ENCODE results near the gene AMACR.

The AMACR gene

GRCh38 chr5:34030048-34030447, 22.2 kb upstream of the AMACR start:
- no peak overlapping the region for H3K4me3 ChIP-seq (replicated peaks in 1 of 2; ENCODE audit: low read depth in 2 of 2, low read length in 2 of 2)
- TF ChIP-seq, protein P1, sequence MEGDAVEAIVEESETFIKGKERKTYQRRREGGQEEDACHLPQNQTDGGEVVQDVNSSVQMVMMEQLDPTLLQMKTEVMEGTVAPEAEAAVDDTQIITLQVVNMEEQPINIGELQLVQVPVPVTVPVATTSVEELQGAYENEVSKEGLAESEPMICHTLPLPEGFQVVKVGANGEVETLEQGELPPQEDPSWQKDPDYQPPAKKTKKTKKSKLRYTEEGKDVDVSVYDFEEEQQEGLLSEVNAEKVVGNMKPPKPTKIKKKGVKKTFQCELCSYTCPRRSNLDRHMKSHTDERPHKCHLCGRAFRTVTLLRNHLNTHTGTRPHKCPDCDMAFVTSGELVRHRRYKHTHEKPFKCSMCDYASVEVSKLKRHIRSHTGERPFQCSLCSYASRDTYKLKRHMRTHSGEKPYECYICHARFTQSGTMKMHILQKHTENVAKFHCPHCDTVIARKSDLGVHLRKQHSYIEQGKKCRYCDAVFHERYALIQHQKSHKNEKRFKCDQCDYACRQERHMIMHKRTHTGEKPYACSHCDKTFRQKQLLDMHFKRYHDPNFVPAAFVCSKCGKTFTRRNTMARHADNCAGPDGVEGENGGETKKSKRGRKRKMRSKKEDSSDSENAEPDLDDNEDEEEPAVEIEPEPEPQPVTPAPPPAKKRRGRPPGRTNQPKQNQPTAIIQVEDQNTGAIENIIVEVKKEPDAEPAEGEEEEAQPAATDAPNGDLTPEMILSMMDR (IDR thresholded peaks at IDR 0.05; ENCODE audit: low read depth, low read length): no peak
- no peak for DNase-seq (ENCODE audit: low read depth in 2 of 2)

GRCh38 chr5:34028349-34028748, 20.5 kb upstream of the AMACR start:
- DNase-seq (ENCODE audit: low read depth in 2 of 2): no peak
- no peak overlapping the region for H3K4me3 ChIP-seq (replicated peaks in 1 of 2; ENCODE audit: low read depth in 2 of 2, low read length in 2 of 2)
- TF ChIP-seq, protein P1 (IDR thresholded peaks at IDR 0.05; ENCODE audit: low read depth, low read length): no peak

- no peak for DNase-seq (ENCODE audit: low read depth in 2 of 2)
- TF ChIP-seq, protein P1 (IDR thresholded peaks at IDR 0.05; ENCODE audit: low read depth, low read length): no peak
- H3K4me3 ChIP-seq (replicated peaks in 1 of 2; ENCODE audit: low read depth in 2 of 2, low read length in 2 of 2): no peak overlapping the region
These were observed 18.4 kb upstream of the AMACR start for GRCh38 chr5:34026089-34026761.

- TF ChIP-seq, protein P1 (IDR thresholded peaks at IDR 0.05; ENCODE audit: low read depth, low read length): no peak
- peak; percentile 39 to 65 for DNase-seq (ENCODE audit: low read depth in 2 of 2)
- no peak overlapping the region for H3K4me3 ChIP-seq (replicated peaks in 1 of 2; ENCODE audit: low read depth in 2 of 2, low read length in 2 of 2)
These were observed 14.4 kb upstream of the AMACR start for GRCh38 chr5:34022121-34022705.

- no peak for DNase-seq (ENCODE audit: low read depth in 2 of 2)
- H3K4me3 ChIP-seq (replicated peaks in 1 of 2; ENCODE audit: low read depth in 2 of 2, low read length in 2 of 2): no peak overlapping the region
- TF ChIP-seq, protein P1 (IDR thresholded peaks at IDR 0.05; ENCODE audit: low read depth, low read length): no peak
These were observed 13.5 kb upstream of the AMACR start for GRCh38 chr5:34021334-34021733.

DNA sequence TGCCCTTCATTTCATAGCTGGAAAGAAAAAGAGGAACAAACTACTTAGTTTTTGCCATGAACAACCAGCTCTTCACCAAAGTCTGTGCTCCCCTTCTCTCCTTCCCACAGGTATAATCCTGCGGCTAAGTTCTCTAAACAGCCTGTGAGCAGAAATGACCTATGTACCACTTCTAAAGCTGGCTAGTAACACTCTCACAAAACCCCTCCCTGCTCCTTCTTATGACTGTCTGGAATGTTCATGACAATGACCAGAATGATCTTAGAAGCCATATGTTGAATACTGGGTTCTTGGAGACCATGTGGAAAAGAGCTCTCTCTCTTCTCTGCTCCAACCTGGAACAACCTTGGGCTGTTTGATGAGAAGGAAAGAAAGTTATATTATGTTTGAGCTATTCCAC, 12.9 kb upstream of the AMACR start:
- TF ChIP-seq, protein P1 (IDR thresholded peaks at IDR 0.05; ENCODE audit: low read depth, low read length): no peak
- DNase-seq (ENCODE audit: low read depth in 2 of 2): no peak

More for the DNA sequence above, 12.9 kb upstream of the AMACR start:
- H3K4me3 ChIP-seq (replicated peaks in 1 of 2; ENCODE audit: low read depth in 2 of 2, low read length in 2 of 2): no peak overlapping the region
